ENCODE results near the gene IL16.
A peak's percentile ranks its signal among the peaks of the same experiment; 100 is the strongest.
"Not testable (repeated sequence)": the region's sequence is repeated elsewhere in the genome, so short reads cannot be mapped to it uniquely, and the experiment has no call there.

Gene IL16

GRCh38 chr15:81157195-81157938 is 39.3 kb upstream of the IL16 start:
- no peak overlapping the region for H3K4me3 ChIP-seq (ENCODE audit: low read depth, low read length)
- DNase-seq (ENCODE audit: low read depth): no peak
- TF ChIP-seq, protein P1, sequence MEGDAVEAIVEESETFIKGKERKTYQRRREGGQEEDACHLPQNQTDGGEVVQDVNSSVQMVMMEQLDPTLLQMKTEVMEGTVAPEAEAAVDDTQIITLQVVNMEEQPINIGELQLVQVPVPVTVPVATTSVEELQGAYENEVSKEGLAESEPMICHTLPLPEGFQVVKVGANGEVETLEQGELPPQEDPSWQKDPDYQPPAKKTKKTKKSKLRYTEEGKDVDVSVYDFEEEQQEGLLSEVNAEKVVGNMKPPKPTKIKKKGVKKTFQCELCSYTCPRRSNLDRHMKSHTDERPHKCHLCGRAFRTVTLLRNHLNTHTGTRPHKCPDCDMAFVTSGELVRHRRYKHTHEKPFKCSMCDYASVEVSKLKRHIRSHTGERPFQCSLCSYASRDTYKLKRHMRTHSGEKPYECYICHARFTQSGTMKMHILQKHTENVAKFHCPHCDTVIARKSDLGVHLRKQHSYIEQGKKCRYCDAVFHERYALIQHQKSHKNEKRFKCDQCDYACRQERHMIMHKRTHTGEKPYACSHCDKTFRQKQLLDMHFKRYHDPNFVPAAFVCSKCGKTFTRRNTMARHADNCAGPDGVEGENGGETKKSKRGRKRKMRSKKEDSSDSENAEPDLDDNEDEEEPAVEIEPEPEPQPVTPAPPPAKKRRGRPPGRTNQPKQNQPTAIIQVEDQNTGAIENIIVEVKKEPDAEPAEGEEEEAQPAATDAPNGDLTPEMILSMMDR (IDR thresholded peaks at IDR 0.05; ENCODE audit: insufficient read depth, low read depth, low read length, missing control alignments): no peak

GRCh38 chr15:81157939-81158223 is 38.8 kb upstream of the IL16 start:
- TF ChIP-seq, protein P1 (IDR thresholded peaks at IDR 0.05; ENCODE audit: insufficient read depth, low read depth, low read length, missing control alignments): no peak
- H3K4me3 ChIP-seq (ENCODE audit: low read depth, low read length): no peak overlapping the region
- DNase-seq (ENCODE audit: low read depth): no peak

- not testable (repeated sequence) for DNase-seq (ENCODE audit: low read depth); H3K4me3 ChIP-seq (ENCODE audit: low read depth, low read length)
Measured at GRCh38 chr15:81158561-81158960, 38.1 kb upstream of the IL16 start.

- TF ChIP-seq, protein P1 (IDR thresholded peaks at IDR 0.05; ENCODE audit: insufficient read depth, low read depth, low read length, missing control alignments): no peak
- H3K4me3 ChIP-seq (ENCODE audit: low read depth, low read length): no peak overlapping the region
- no peak for DNase-seq (ENCODE audit: low read depth)
Measured at GRCh38 chr15:81160312-81161159, 36.1 kb upstream of the IL16 start.

DNA sequence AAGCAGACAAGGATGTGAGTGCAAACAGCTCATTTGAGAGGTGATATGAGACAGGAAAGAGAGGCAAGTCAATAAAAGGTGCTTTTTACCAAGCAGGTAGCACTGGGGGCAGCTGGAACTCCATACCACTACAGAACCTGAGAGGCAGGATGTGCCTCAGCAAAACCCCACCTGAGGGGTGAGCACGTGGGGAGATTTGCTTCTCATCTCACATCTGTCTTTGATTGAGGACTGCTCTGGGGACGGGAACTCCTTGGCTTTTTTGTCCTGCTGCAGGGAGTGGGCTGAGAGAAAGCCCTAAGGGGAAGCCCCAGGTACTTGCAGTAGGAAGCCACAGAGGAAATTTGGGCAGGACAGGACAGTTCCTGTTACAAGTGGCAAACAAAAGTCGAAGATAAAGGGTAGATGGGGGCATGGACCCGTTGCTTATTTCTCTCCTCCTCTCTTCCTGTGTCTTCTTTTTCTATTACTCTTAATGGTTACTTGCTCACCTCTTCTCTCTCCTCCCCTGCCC is 35.5 kb upstream of the IL16 start:
- H3K4me3 ChIP-seq (ENCODE audit: low read depth, low read length): no peak overlapping the region
- TF ChIP-seq, protein P1 (IDR thresholded peaks at IDR 0.05; ENCODE audit: insufficient read depth, low read depth, low read length, missing control alignments): no peak
- DNase-seq (ENCODE audit: low read depth): peak; percentile 38

- no peak overlapping the region for H3K4me3 ChIP-seq (ENCODE audit: low read depth, low read length)
- TF ChIP-seq, protein P1 (IDR thresholded peaks at IDR 0.05; ENCODE audit: insufficient read depth, low read depth, low read length, missing control alignments): no peak
- peak; percentile 37 for DNase-seq (ENCODE audit: low read depth)
Measured at GRCh38 chr15:81161851-81162250, 34.8 kb upstream of the IL16 start.

- TF ChIP-seq, protein P1 (IDR thresholded peaks at IDR 0.05; ENCODE audit: insufficient read depth, low read depth, low read length, missing control alignments): no peak
- no peak overlapping the region for H3K4me3 ChIP-seq (ENCODE audit: low read depth, low read length)
- no peak for DNase-seq (ENCODE audit: low read depth)
Measured at GRCh38 chr15:81163961-81164800, 32.5 kb upstream of the IL16 start.

Data from GM12865 (cell line).